ENCODE measurements around the gene C20orf96.

Gene C20orf96

DNA sequence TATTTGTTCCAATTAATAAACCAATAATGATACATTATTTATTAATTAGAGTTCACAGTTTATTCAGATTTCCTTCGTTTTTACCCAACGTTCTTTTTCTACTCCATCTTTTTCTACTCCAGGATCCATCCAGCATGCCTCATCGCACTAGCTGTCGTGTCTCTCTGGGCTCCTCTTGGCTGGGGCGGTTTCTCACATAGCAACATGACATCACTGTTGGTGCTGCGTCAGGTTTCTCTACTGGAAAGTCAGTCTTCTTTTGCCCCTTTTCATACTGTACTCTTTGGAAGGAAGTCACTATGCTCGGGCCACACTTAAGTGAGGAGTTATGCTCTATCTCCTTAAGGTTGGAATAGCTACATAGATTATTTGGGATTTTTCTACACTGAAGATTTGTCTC lies 21.1 kb upstream of the C20orf96 start:
- no peak overlapping the region for H3K4me3 ChIP-seq (ENCODE audit: control insufficient read depth, low read depth, low read length)
- TF ChIP-seq, protein P1, sequence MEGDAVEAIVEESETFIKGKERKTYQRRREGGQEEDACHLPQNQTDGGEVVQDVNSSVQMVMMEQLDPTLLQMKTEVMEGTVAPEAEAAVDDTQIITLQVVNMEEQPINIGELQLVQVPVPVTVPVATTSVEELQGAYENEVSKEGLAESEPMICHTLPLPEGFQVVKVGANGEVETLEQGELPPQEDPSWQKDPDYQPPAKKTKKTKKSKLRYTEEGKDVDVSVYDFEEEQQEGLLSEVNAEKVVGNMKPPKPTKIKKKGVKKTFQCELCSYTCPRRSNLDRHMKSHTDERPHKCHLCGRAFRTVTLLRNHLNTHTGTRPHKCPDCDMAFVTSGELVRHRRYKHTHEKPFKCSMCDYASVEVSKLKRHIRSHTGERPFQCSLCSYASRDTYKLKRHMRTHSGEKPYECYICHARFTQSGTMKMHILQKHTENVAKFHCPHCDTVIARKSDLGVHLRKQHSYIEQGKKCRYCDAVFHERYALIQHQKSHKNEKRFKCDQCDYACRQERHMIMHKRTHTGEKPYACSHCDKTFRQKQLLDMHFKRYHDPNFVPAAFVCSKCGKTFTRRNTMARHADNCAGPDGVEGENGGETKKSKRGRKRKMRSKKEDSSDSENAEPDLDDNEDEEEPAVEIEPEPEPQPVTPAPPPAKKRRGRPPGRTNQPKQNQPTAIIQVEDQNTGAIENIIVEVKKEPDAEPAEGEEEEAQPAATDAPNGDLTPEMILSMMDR (conservative IDR thresholded peaks at IDR 0.05; ENCODE audit: control insufficient read depth, insufficient read depth, low read depth, low read length) = no peak
- DNase-seq (ENCODE audit: low read depth) = peak; percentile 70

DNA sequence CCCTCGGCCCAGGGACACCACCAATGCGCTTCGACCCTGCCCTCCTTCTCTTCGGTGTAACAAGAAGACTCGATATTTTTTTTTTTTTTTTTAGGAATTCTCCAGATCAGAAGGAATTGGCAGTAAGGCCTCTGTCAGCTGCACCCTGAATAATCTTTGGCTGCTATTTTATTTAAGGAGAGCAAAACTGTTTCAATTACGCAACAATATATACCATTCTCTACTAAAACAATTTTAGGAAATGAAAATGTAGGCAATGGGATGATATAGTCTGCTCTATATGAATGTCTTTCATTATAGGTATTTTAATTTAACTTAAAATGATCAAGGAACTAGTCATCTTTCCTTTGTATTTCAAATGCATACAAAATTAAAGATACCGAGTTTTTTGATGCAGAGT lies 20.1 kb upstream of the C20orf96 start:
- no peak overlapping the region for H3K4me3 ChIP-seq (ENCODE audit: control insufficient read depth, low read depth, low read length)
- TF ChIP-seq, protein P1 (conservative IDR thresholded peaks at IDR 0.05; ENCODE audit: control insufficient read depth, insufficient read depth, low read depth, low read length) = no peak

GRCh38 chr20:309841-310644 lies 19.5 kb upstream of the C20orf96 start:
- peak; percentile 99 for DNase-seq (ENCODE audit: low read depth)
- TF ChIP-seq, protein P1 (conservative IDR thresholded peaks at IDR 0.05; ENCODE audit: control insufficient read depth, insufficient read depth, low read depth, low read length) = no peak
- H3K4me3 ChIP-seq (ENCODE audit: control insufficient read depth, low read depth, low read length) = peak overlapping the region; percentile 55

More for the DNA sequence above, 20.1 kb upstream of the C20orf96 start:
- DNase-seq (ENCODE audit: low read depth) = no peak

DNA sequence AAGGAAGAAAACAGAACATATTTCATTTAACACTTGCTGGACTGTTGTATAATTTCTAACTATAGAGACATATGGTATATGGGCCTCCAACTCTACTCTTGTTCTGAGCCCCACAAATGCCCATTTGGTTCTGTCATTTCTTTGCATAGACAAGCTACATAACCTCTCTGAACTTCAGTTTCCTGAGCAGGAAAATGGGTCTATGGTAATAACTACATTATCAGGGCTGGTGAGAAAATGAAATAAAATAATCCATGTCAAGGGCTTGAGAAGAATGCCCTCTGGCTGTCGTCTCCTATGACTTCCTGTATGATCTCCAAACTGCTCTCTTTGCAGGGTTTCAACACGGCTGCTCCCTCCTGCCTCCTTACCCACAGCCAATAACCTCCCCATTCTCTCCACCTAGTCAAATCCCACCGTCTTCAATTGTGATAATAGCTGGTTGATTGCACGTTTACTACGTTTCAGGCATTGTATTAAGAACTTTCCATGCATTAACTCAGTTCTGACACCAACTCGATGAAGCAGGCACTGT lies 18.8 kb upstream of the C20orf96 start:
- TF ChIP-seq, protein P1 (conservative IDR thresholded peaks at IDR 0.05; ENCODE audit: control insufficient read depth, insufficient read depth, low read depth, low read length) = no peak
- DNase-seq (ENCODE audit: low read depth) = peak; percentile 50
- peak overlapping the region; percentile 55 for H3K4me3 ChIP-seq (ENCODE audit: control insufficient read depth, low read depth, low read length)

GRCh38 chr20:308427-309038 lies 18.0 kb upstream of the C20orf96 start:
- no peak for DNase-seq (ENCODE audit: low read depth)
- no peak overlapping the region for H3K4me3 ChIP-seq (ENCODE audit: control insufficient read depth, low read depth, low read length)
- TF ChIP-seq, protein P1 (conservative IDR thresholded peaks at IDR 0.05; ENCODE audit: control insufficient read depth, insufficient read depth, low read depth, low read length) = no peak

- no peak overlapping the region for H3K4me3 ChIP-seq (ENCODE audit: control insufficient read depth, low read depth, low read length)
- no peak for DNase-seq (ENCODE audit: low read depth)
- TF ChIP-seq, protein P1 (conservative IDR thresholded peaks at IDR 0.05; ENCODE audit: control insufficient read depth, insufficient read depth, low read depth, low read length) = no peak
Observed at GRCh38 chr20:305745-306144, 15.2 kb upstream of the C20orf96 start.

Measured in fibroblast of mammary gland (primary cell).